Stimulated activated CD4-positive, alpha-beta T cell treated with anti-CD3 and anti-CD28 coated beads, Interleukin-2, amount 100 ng/mL, for 4 hours (primary cell): ENCODE measurements around the gene POF1B.

ENCODE experiments used
- DNase-seq: peaks from one replicate; pipeline ENCODE4 v3.0.0-alpha.2; 2020; ENCODE audit warnings: low read depth

Gene POF1B

GRCh38 chrX:85243761-85244449 is 135.6 kb downstream of the POF1B start, which contains the start of the genes SATL1 and ZNF711:
TSS of gene SATL1 (minus strand) at chrX:85243779. CDS start at chrX:85108968, 134,811 bp downstream.
TSS of gene ZNF711 (plus strand) at chrX:85243991. CDS start at chrX:85247573, 3,582 bp downstream.
- no peak for DNase-seq

- no peak for DNase-seq
Measured at GRCh38 chrX:85243155-85243554, 136.3 kb downstream of the POF1B start.
